Psoas muscle (tissue), 8 donors: ENCODE measurements around the gene RAD21L1. TPM values are rescaled to one million over a fixed set of nuclear protein-coding genes. Genes with fewer than 3 reads are reported as not detected.

ENCODE experiments used
- ATAC-seq, 4 donors: fragments of 200-7000 bp; cut with Tn5 transposase; one replicate each; pipeline ENCODE4 v1.9.1; 2020; ENCODE audit warnings: moderate library complexity in 3 of 4, mild to moderate bottlenecking in 2 of 4
- DNase-seq, 2 donors: peaks; one replicate each; pipeline ENCODE4 v3.0.0-alpha.2; 2020
- H3K27ac ChIP-seq: fragments of 200-600 bp; one replicate; pipeline ENCODE4 v1.8.0; 2022
- H3K27me3 ChIP-seq, 3 donors: fragments of 200-600 bp in 1 of 3; one replicate each; pipeline versions ENCODE4 v1.6.1 to v1.8.0; 2013 to 2022; ENCODE audit warnings: low read length in 2 of 3, mild to moderate bottlenecking in 2 of 3, moderate library complexity in 1 of 3; ENCODE audit not compliant: insufficient read depth in 3 of 3
- H3K36me3 ChIP-seq, 2 donors: fragments of 200-600 bp in 1 of 2; one replicate each; pipeline versions ENCODE4 v1.6.1 to v1.8.0; 2013 to 2022; ENCODE audit warnings: low read depth in 1 of 2, mild to moderate bottlenecking in 1 of 2, moderate library complexity in 1 of 2; ENCODE audit not compliant: insufficient read depth in 1 of 2
- H3K4me1 ChIP-seq: fragments of 200-600 bp; one replicate; pipeline ENCODE4 v1.8.0; 2022
- H3K4me3 ChIP-seq: fragments of 200-600 bp; one replicate; pipeline ENCODE4 v1.8.0; 2022; ENCODE audit warnings: mild to moderate bottlenecking
- H3K9me3 ChIP-seq: fragments of 200-600 bp; one replicate; pipeline ENCODE4 v1.8.0; 2022
- WGBS, 3 donors: extraction: QIAGEN DNeasy Blood & Tissue Kit; methylation state at CpG; one replicate each; pipeline versions ENCODE4 v1.1.6 to v1.1.7; 2013; 5-methylcytosine and 5-hydroxymethylcytosine counted together
- intact Hi-C, 2 donors: fragments of 100-400 bp; cut with DNase I; formaldehyde crosslinking; loops; one replicate each; pipeline versions ENCODE4 v1.11.0 to v1.14.2; 2022
- polyA plus RNA-seq, 3 donors: library from polyadenylated mRNA; stranded (reverse); fragments of 200-250 nt; gene quantifications; one replicate each; pipeline ENCODE4 v1.2.3, GENCODE V29; 2013
- total RNA-seq, 4 donors: library from RNA; stranded (reverse); fragmentation: NEBNext Ultra II Directional in 2 of 4; extraction: Animal tissue kit (Norgen Biotek cat#: 25700) in 2 of 4; gene quantifications; one replicate each; pipeline versions ENCODE4 v1.2.1 to v1.2.4, GENCODE V29; 2021 to 2023
- TF ChIP-seq, protein P1 (sequence below): fragments of 200-600 bp; IDR thresholded peaks from one replicate; pipeline ENCODE4 v1.8.0; 2022; ENCODE audit warnings: antibody characterized with exemption
- donor health status: healthy with polysubstance abuse.
- donor health status: DM: no; HTN: no; CAD: no; lungs with moderate emphysema.
- donor health status: Bipolar disorder and iron deficiency.
- donor health status: healthy.
- donor health status: DM: yes; HTN: yes; CAD: no.
- donor health status: DM: no; HTN: no; CAD: no.
- donor health status: DM: no; HTN: no; CAD: no.
- donor health status: DM: yes; HTN: yes; CAD: no.

Gene RAD21L1
- total and polyA plus RNA-seq, 7 donors, result not detected

DNA sequence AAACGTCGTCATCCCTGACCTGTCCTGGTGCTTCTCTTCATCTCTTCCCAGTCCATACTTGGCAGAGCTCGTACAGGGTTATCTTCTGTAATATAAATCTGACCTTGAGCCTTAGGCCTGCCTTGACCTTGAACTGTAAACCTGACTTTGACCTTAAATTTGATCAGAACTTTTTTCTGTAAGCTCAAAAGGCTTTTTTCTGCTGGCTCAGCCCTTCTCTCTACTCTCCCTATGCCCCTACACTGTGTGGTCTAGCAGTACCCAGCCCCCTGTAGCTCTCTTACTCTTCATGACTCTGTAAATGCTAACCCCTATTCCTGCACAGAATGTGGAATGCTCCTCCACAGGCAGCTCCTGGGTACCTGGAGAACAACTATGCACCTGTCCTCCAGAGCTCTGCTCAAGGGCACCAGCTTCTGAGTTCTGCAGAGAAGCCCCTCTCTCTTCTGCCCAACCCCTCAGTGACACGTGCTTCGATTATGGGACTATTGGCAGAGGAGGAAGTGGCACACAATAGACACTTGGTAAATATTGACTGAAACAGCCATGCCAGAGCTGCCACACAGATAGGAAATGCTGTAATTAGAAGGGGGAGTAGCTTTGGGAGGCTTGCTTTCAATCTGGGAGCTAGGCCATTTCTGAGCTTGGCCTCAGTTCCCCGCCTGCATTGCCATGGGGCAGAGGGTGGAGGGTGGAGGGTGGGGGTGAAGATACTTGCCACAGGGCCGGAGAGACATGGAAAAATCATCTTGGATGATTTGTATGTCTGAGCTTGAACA lies 55.6 kb downstream of the RAD21L1 start:
- H3K27ac ChIP-seq, result no peak overlapping the region
- 41 to 49% (median 46%) methylated on average over 7 of the region's 7 CpGs for WGBS, 3 donors
- no peaks in the 10 kb centered on the region for H3K27me3 ChIP-seq
- TF ChIP-seq, protein P1, sequence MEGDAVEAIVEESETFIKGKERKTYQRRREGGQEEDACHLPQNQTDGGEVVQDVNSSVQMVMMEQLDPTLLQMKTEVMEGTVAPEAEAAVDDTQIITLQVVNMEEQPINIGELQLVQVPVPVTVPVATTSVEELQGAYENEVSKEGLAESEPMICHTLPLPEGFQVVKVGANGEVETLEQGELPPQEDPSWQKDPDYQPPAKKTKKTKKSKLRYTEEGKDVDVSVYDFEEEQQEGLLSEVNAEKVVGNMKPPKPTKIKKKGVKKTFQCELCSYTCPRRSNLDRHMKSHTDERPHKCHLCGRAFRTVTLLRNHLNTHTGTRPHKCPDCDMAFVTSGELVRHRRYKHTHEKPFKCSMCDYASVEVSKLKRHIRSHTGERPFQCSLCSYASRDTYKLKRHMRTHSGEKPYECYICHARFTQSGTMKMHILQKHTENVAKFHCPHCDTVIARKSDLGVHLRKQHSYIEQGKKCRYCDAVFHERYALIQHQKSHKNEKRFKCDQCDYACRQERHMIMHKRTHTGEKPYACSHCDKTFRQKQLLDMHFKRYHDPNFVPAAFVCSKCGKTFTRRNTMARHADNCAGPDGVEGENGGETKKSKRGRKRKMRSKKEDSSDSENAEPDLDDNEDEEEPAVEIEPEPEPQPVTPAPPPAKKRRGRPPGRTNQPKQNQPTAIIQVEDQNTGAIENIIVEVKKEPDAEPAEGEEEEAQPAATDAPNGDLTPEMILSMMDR, result no peak
- H3K9me3 ChIP-seq, result no peaks in the 10 kb centered on the region
- H3K4me3 ChIP-seq, result no peak overlapping the region
- H3K36me3 ChIP-seq, result no peaks in the 10 kb centered on the region
- DNase-seq (no peak), ATAC-seq (no peak)
- H3K4me1 ChIP-seq, result peaks cover 13% of the 10 kb centered on the region
- intact Hi-C loops, result no loop called here

DNA sequence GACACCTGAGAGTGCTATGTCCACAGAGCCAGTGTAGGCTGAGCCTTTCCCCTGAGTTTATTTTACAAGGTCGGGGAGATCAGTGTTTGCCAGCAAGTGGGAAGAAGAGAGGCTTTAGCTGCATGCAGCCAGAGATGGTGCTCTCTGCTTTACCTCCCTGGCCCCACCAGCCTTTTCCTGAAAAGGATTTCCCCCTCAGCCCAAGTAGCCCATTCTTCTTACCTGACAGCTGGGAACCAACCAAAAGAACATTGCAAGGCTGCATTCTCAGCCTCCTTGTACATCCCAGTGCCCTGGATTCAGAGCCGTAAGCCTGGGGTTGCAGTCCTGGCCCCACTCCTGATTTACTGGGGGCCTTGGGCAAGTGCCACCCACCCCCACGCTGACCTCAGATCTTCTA lies 57.1 kb downstream of the RAD21L1 start:
- no peak overlapping the region for H3K27ac ChIP-seq
- WGBS, 3 donors, result 70 to 79% (median 71%) methylated on average over 3 of the region's 3 CpGs
- H3K9me3 ChIP-seq, result no peaks in the 10 kb centered on the region
- H3K27me3 ChIP-seq, result no peaks in the 10 kb centered on the region
- H3K4me1 ChIP-seq, result peaks cover 13% of the 10 kb centered on the region
- TF ChIP-seq, protein P1, result no peak
- no peak for DNase-seq
- no peak overlapping the region for H3K4me3 ChIP-seq
- intact Hi-C loops, result no loop called here
- no peak for ATAC-seq
- no peaks in the 10 kb centered on the region for H3K36me3 ChIP-seq

DNA sequence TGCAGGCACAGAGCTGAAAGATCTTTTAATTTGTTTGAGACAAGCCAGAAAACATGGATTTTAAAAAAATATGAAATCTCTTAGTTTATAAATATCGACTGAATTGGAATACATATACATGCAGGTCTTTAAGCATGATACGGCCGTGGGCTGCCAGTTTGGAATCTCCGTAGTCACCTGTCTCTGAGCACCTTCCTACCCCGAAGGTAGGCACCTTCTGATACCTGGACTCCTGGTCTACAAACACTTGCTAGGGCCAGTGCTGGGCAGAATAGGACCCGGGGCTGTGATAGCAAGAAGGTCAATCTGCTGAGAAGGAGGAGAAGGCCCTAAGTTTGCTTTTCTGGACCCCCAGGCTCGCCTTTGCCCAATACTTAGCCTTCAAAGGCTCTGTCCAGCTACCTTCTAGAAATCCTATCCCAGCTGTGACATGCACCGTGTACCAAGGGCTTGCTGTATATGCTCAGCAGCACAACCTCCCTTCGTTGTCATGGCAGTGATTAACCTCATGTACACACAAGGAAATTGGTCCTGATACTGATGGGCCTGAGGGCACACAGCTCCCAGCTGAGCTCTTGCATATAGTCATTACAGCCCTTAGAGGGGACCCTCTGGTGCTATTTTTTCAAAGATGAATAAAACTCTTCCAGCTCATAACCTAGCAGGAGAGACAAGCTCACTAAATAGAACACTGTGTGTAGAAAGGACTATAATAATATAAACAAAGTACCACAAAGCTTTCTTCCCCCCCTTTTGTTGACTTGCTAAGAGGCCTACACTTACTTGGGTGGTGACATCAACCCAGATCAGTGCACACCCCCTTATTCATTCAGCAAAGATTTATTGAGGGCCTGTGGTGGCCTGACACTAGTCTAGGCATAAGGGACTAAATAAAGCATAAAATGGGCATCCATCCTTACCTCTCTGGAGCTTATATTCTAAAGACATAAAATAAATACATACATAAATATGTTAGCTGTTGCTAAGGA lies 58.0 kb downstream of the RAD21L1 start:
- no peaks in the 10 kb centered on the region for H3K27me3 ChIP-seq
- no peak overlapping the region for H3K4me3 ChIP-seq
- ATAC-seq, result no peak
- WGBS, 3 donors, result 85 to 92% (median 91%) methylated on average over 9 of the region's 9 CpGs
- peaks cover 13% of the 10 kb centered on the region for H3K4me1 ChIP-seq
- no peaks in the 10 kb centered on the region for H3K9me3 ChIP-seq
- TF ChIP-seq, protein P1, result no peak
- no peak overlapping the region for H3K27ac ChIP-seq
- no peaks in the 10 kb centered on the region for H3K36me3 ChIP-seq
- no peak for DNase-seq
- intact Hi-C loops, result no loop called here

DNA sequence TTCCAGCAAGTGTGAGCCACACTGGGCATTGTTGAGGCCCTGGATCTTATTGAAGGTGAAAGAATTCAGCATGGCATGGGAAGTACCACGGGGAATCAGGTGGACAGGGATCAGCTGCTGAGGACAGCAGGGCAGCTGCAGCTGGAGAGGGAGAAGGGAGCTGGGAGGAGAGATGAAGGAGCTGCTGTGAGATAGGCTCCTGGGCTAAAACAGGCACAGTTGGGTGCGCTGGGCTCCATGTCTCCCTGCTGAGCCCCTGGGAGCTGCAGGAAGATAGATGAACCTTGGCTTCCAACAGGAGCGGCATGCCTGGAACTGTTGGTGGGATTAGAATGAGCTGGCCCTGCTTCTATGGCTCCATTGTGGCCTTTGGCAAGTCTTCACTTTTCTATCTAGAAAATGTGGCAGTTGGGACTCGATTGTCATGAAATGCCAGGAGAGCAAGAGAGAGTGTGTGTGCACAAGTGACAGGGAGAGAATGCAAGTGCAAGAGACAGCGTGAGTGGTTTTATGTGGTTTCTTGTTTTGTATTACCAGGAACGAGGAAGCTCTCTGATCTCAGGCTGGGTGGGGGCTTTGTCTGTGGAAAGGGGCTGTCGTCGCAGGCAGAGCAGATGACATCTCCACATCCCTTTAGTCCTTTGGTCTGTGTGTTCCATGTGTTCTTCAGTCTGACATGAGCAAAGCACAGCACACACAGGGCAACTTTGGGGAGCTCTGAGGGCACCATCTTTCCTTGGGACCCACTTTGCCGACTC lies 60.6 kb downstream of the RAD21L1 start:
- no peaks in the 10 kb centered on the region for H3K27me3 ChIP-seq
- H3K4me1 ChIP-seq, result peaks cover 8% of the 10 kb centered on the region
- no peaks in the 10 kb centered on the region for H3K9me3 ChIP-seq
- intact Hi-C loops, result no loop called here
- DNase-seq (no peak), ATAC-seq (no peak)
- no peak overlapping the region for H3K27ac ChIP-seq
- 66 to 79% (median 77%) methylated on average over 9 of the region's 9 CpGs for WGBS, 3 donors
- no peak overlapping the region for H3K4me3 ChIP-seq
- TF ChIP-seq, protein P1, result no peak
- H3K36me3 ChIP-seq, result no peaks in the 10 kb centered on the region
